ENCODE results near the gene CAPN11.
A peak's percentile ranks its signal among the peaks of the same experiment; 100 is the strongest.

The CAPN11 gene
- total RNA-seq = 0 to 0.31 reads per million in 2 donors

GRCh38 chr6:44158770-44159228 lies at the start of gene CAPN11:
Gene CAPN11 (plus strand): TSS chr6:44158820. CDS start chr6:44158849, 29 bp downstream.
- no peak for DNase-seq

DNA sequence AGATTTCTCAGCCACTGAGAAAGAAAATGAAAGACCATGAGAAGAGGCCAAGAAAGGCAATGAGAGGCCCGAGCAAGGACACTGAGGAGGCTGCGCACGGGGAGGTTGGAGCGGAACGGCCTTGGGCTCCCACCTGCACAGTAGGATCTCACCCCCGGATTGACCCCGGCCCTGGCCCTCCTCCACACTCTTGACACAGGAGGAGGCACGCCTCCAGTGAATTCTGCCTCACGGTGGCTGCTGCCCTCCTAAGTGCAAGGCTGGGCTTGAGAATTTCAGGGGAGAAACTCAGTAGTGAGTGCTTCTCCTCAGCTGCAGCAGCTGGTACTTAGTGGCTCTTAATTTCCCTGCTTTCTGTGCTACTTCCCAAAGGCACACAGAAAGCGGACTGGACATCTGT lies 49.4 kb upstream of the CAPN11 start:
- no peak for DNase-seq

DNA sequence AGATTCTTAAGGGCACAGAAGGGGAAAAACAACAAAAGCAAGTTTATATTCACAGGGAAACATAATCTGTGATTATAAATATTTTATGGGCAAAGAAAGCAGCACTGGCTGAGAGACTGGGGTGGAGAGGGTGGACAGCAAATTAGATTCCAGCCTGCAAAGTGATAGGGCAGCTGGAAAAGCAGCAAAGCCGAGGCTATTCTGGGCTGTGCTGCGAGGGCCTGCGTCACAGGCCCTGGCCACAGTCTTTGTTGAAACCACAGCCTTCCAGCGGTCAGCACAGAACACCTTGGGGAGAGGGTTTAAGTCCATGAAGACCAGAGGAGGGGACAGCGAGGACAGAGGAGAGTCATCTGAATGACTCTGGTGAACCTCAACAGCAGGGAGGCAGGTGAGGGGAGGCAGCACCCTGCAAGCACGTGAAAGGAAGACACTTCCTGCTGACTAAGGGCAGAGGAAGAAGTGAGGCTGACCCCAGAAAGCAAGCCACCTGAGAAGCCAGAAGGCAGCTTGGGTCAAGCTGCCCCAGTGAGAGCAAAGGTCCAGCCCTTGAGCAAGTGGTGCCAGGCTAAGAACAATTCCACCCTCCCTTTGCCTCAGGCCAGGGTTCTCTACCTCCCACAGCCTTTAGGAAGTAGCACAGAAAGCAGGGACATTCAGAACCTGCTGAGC lies 48.5 kb upstream of the CAPN11 start:
- DNase-seq = no peak

DNA sequence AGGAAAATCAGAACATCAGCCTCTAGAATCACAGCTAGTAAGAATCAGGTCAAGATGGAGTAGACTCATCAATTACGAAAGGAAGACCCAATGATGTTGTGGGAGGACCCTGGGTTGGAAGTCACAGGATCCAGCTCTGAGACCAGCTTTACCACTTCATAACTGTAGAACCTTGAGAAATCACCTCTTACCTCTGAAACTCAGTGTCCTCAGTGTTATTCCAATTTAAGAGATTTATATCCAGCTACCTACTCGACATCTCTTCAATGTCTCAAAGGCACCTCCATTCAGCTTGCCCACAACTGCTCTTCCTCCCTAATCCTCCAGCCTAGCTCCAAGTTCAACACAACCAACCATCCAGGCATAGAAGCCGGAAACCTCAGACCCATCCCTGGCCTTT lies 47.7 kb upstream of the CAPN11 start:
- no peak for DNase-seq

GRCh38 chr6:44111434-44112417 lies 46.9 kb upstream of the CAPN11 start:
- no peak for DNase-seq

DNA sequence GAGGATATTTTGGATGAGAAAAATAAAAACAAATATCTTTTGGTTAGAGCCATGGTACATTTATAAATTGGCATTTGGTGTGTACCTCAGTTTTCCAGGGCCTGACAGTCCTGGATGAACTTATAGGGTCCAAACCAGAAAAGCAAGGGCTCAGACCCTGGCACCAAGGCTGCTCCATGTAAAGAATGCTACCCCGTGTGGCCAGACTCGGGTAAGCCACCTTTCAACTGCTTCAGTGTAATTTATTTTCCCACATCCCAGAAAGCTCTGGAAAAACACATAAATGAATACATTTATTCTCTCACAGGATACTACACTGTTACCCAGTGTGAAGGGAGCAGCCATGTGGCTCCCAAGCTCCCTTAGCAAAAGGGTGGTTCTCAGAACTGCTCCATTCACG lies 45.2 kb upstream of the CAPN11 start:
- no peak for DNase-seq

DNA sequence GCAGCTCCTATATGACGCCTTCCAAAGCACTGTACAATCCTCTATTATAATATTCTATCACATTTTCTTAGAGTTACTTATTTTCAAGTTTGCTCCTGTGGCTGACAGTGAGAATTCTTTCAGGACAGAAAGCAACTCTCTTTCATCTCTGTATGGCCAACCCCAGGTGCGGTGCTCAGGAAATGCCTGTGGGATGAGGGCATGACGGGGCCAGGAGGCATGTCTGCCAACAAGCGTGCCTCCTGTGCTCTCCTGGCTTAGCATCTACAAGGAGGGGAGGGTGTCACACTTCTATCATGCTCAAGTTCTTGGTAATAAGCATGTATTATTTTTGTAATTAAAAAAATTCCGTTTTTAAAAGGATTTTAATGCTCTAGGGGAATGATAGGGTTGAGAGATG lies 42.8 kb upstream of the CAPN11 start:
- DNase-seq = no peak

GRCh38 chr6:44116641-44117382 lies 41.8 kb upstream of the CAPN11 start:
- DNase-seq = no peak

DNA sequence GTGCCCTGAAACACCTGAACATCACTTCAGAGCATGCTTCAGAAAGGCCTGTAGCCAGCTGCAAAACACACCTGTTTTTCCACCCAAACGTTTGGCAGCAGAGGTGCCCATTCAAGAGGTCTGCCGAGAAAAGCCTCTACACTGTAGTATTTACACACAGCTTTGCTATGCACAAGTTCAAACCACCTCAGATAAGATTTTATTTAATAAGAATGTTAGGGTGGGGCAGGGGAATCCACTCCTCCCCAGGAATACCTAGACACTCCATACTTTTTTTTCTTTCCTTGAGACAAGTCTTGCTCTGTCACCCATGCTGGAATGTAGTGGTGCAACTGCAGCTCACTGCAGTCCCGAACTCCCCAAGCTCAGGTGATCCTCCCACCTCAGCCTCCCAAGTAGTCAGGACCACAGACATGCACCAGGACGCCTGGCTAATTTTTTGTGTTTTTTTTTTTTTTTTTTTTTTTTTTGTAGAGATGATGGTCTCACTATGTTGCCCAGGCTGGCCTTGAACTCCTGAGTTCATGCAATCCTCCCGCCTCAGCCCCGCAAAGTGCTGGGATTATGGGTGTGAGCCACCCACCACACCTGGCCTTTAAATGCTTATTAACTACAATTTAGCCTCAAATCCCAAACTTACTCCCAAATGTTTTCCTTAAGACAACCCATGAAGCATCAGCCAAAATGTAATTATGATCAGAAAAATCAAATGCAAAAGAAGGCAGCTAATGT lies 41.1 kb upstream of the CAPN11 start:
- no peak for DNase-seq

DNA sequence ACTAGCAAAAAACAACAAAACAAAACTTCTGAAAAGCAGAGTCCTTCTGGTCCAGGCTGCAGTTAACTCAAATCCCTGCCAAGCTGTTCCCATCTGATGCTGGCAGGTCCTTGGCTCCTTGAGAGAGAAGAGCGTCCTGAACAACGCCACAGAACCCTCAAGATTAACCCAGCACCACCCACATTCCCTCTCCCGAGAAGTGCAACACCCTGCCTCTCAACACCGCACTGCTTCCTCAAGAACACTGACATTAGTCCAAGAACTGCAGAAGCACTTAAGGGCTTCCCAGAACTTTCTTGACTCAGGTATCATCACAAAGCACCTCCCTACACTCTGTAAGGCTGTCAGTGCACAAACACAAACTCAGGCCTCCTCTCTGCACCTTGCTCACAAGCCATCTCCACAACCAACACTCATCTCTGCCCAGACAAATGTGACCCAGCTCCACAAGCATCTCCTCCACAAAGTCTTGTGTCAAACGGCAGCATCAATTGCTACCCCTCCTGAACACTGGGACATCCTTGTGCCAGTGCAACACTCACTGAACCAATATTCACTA lies 38.8 kb upstream of the CAPN11 start:
- no peak for DNase-seq

DNA sequence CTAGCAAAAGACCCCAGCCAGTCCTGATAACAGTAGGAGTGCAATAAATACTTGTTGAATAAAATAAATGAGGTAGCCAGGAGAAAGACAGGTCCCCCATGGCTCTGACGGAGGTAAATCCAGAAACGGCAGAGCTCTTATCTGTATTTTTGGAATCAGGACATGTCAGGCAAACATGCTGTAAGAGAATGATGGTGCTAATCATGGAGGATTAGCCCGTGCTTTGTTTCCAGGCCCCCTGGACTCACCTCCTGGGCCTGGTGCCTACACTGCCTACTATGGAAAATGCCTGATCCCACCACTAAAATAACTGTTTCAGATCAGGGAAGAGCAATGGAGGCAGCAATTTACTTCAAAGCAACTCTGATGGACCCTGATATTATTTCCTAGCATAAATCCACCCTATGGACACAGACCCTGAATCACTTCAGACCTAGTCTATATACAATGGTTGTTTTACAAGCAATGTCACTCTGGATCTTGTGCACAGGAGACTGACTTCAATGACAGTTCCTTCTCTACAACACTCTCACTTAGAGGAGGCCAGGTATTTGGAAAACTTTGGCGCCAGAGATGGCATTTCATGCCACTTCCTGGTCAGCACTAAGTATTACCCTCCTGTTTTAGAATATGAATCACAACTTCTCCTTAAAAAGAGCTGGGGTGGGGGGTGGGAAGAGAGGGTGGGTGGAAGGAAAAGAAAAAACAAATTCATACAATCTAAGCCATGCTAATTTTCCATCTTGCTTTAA lies 37.8 kb upstream of the CAPN11 start:
- no peak for DNase-seq

DNA sequence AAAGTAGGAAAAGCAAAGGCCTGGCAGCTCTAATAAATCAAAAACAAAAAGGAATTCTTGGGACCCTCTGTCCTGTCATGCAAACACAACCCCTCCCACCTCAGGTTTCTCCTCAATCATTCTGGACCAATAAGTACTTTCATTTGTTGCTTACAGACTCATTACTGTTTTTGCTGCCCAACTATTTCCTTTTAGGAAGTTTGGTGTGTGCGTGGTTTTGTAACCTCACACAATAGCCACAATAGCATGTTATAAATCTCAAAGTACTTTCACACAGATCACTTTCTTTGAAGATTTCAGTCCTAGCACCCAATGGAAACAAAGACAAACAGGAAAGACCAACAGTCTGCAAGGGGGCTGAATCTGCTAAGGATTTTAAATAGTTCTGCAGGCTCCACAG lies 35.8 kb upstream of the CAPN11 start:
- DNase-seq = peak in 2 of 5 experiments; percentile 45 to 77

DNA sequence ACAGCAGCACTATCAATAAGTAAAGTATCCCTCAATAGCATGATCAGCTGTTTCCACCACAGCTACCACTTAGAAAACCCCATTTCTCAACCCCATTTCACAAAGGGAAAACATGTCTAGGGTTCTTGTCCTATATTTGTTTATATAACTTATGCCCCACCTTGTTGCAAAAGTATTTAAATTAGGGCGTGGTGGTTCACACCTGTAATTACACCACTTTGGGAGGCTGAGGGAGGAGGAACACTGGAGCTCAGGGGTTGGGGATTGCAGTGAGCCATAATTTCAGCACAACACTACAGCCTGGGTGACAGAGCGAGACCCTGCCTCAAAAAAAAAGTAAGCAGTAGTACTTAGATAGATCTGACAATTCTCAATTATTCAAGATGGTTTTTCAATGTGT lies 35.1 kb upstream of the CAPN11 start:
- peak in 1 of 5 experiments; percentile 18 for DNase-seq

GRCh38 chr6:44126320-44127149 lies 32.1 kb upstream of the CAPN11 start:
- peak; percentile 25 to 84 (median 65) for DNase-seq

DNA sequence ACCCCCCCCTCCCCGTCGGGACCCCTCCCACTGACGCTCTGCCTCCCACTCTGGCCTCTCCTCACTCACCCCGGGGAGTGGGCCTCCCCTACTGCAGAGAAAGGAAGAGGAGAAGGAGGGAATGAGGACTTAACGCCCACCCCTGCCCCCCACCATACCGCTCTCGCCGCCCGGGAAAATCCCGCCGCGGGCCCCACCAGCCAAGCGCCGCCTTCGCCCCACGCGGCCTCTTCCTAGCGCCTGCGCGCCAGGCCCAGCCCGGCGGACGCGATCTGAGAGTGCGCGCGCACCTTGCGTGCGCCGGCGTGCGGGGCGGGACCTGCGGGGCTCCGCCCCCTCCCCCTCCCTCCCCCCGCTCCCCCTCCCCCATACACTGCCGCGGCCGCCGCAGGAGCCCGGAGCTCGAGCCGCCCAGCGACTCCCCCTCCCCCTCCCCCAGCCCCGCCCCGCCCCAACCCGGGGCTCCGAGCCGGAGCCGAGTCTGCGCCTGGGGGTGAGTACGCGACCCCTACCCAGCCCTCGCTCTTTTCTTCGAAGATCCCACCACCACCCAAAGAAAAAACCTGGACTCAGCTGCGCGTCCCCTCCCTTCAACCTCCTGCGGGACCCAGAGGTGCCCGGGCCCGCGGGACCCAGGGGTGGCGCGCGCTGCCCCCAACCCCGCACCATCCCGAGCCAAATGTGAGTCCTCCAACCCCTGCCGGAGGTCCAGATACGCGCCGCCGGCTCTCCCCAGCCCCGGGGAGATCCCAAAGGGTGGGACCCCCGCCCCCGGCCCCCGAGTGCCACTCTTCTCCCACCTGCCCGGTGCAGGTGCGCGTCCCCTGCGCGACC lies 31.2 kb upstream of the CAPN11 start, which contains the start of the genes MRPL14 and TMEM63B:
Gene MRPL14 (minus strand): TSS at position 267 of the 834 bp plus-strand sequence. CDS start 10,841 bp downstream, outside the sequence.
Gene TMEM63B (plus strand): TSS at position 369 of the 834 bp plus-strand sequence. CDS start 7,031 bp downstream, outside the sequence.
- DNase-seq = peak; percentile 85 to 90 (median 89)

DNA sequence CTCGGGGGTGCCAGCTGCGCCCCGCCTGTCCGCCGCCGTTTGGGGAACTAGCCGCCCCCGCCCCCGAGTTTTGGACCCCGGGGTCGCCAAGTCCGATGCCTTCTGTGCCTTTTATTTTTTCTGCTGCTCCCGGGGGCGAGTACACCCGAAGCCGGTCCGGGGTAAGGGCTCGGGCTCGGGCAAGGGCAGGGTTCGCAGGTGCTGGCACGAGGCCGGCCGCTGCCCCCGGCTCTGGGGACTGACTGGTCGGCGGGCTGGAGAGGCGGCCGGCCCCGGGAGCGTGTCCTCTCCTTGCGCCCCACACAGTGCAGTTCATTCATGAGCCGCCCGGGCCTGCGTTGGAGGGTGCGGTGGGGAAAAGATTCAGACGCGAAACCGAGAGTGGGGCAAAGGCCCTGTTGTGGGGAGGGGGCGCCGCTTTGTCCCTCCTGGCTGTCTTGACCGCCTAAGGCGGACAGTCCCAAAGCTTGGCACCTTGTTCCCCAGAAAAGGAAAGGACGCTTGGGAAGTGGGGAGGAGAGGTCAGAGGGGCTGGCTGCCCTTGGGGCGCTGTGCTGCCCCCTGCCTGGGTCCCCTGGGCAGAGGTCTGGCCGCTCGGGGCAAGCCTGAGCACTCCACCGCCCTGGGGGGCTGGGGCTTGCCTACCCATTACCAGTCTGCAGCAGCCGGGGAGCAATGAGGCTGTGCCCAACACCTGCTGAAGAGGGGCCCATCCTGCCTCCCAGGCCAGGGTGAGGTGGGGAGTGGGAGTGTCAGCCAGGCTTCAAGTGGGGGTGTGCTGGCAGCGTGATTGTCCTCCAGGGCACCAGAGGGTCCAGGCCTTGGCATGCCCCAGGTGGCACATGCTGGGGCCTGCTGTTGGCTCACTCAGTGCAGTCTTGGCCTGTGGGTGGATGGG lies 30.4 kb upstream of the CAPN11 start:
- no peak for DNase-seq

- DNase-seq = peak in 1 of 5 experiments; percentile 37
Observed at GRCh38 chr6:44129841-44130322, 28.7 kb upstream of the CAPN11 start.

DNA sequence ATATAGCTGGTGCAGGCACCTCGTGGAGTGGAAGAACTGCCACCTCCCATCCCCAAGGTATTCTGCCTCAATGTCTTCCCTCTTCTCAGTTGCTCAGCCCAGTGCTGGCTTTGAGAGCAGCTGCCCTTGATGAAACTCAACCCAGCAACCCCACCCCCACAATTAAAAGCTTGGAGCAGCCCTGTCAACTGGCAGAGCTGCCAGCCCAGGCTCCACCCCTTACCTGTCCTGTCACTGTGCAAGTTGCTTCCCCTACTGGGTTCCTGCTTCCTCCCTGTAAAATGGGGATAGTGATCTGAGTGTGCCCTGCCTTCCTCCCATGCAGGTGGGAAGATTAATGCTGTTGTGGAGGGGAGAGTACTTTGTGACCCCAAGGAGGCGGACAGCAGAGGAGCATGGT lies 26.7 kb upstream of the CAPN11 start:
- DNase-seq = no peak
